ENCODE results near the gene PER3.

PER3 gene

GRCh38 chr1:7833035-7833434, 48.9 kb downstream of the PER3 start:
- ATAC-seq, result no peak
- TF ChIP-seq ZNF8 (CRISPR knock-in tag; IDR thresholded peaks at IDR 0.05), result no peak
- no peak for TF ChIP-seq CREB5 (CRISPR knock-in tag; IDR thresholded peaks at IDR 0.05; ENCODE audit: low read depth)
- no peak for TF ChIP-seq RARB (CRISPR knock-in tag; IDR thresholded peaks at IDR 0.05)
- TF ChIP-seq CSDC2 (CRISPR knock-in tag; IDR thresholded peaks at IDR 0.05), result no peak
- TF ChIP-seq ARNTL (CRISPR knock-in tag; IDR thresholded peaks at IDR 0.05; ENCODE audit: borderline replicate concordance, low read depth), result no peak
- TF ChIP-seq SNAI2 (CRISPR knock-in tag; IDR thresholded peaks at IDR 0.05), result no peak
- TF ChIP-seq ZFP30 (CRISPR knock-in tag; IDR thresholded peaks at IDR 0.05), result no peak
- TF ChIP-seq PATZ1 (CRISPR knock-in tag; IDR thresholded peaks at IDR 0.05; ENCODE audit: borderline replicate concordance), result no peak
- TF ChIP-seq ZC3H10 (CRISPR knock-in tag; IDR thresholded peaks at IDR 0.05), result no peak
- no peak for TF ChIP-seq ESRRG (CRISPR knock-in tag; IDR thresholded peaks at IDR 0.05)
- TF ChIP-seq TSHZ2 (CRISPR knock-in tag; IDR thresholded peaks at IDR 0.05), result no peak
- no peak for TF ChIP-seq PPARA (CRISPR knock-in tag; IDR thresholded peaks at IDR 0.05; ENCODE audit: borderline replicate concordance)
- no peak for TF ChIP-seq TCF4 (CRISPR knock-in tag; IDR thresholded peaks at IDR 0.05; ENCODE audit: borderline replicate concordance)
- TF ChIP-seq CSRNP3 (CRISPR knock-in tag; IDR thresholded peaks at IDR 0.05), result no peak
- no peak for TF ChIP-seq POU6F1 (CRISPR knock-in tag; IDR thresholded peaks at IDR 0.05; ENCODE audit: borderline replicate concordance, low read depth)
- TF ChIP-seq ZNF70 (CRISPR knock-in tag; IDR thresholded peaks at IDR 0.05), result no peak
- TF ChIP-seq ISL1 (CRISPR knock-in tag; IDR thresholded peaks at IDR 0.05), result no peak
- TF ChIP-seq ZFP3 (CRISPR knock-in tag; IDR thresholded peaks at IDR 0.05), result no peak
- no peak for TF ChIP-seq OSR1 (CRISPR knock-in tag; IDR thresholded peaks at IDR 0.05)
- no peak for TF ChIP-seq GLIS3 (CRISPR knock-in tag; IDR thresholded peaks at IDR 0.05)

- no peak for TF ChIP-seq ZNF8 (CRISPR knock-in tag; IDR thresholded peaks at IDR 0.05)
- no peak for TF ChIP-seq ISL1 (CRISPR knock-in tag; IDR thresholded peaks at IDR 0.05)
- no peak for TF ChIP-seq SNAI2 (CRISPR knock-in tag; IDR thresholded peaks at IDR 0.05)
- no peak for TF ChIP-seq TSHZ2 (CRISPR knock-in tag; IDR thresholded peaks at IDR 0.05)
- TF ChIP-seq ESRRG (CRISPR knock-in tag; IDR thresholded peaks at IDR 0.05), result no peak
- TF ChIP-seq CREB5 (CRISPR knock-in tag; IDR thresholded peaks at IDR 0.05; ENCODE audit: low read depth), result no peak
- no peak for TF ChIP-seq GLIS3 (CRISPR knock-in tag; IDR thresholded peaks at IDR 0.05)
- TF ChIP-seq CSRNP3 (CRISPR knock-in tag; IDR thresholded peaks at IDR 0.05), result no peak
- no peak for TF ChIP-seq OSR1 (CRISPR knock-in tag; IDR thresholded peaks at IDR 0.05)
- no peak for ATAC-seq
Observed at GRCh38 chr1:7838714-7839113, 54.6 kb downstream of the PER3 start.
